Activated CD4-positive, alpha-beta T cell treated with anti-CD3 and anti-CD28 coated beads, Interleukin-2, Interleukin-6, amounts not matched to agents 100 ng/mL and 50 ng/mL, durations not matched to agents 16 hours and 8 hours (primary cell): ENCODE measurements around the gene MIA.
A peak's percentile ranks its signal among the peaks of the same experiment; 100 is the strongest.
"Not testable (repeated sequence)": the region's sequence is repeated elsewhere in the genome, so short reads cannot be mapped to it uniquely, and the experiment has no call there.

Source experiments
- DNase-seq: peaks from one replicate; pipeline ENCODE4 v3.0.0-alpha.2; 2020

MIA gene

GRCh38 chr19:40804783-40805242 is 29.5 kb downstream of the MIA start:
- DNase-seq = no peak

GRCh38 chr19:40805258-40805868 is 30.0 kb downstream of the MIA start:
- no peak for DNase-seq

- peak; percentile 89 for DNase-seq
Observed at GRCh38 chr19:40806423-40807146, 31.3 kb downstream of the MIA start.

DNA sequence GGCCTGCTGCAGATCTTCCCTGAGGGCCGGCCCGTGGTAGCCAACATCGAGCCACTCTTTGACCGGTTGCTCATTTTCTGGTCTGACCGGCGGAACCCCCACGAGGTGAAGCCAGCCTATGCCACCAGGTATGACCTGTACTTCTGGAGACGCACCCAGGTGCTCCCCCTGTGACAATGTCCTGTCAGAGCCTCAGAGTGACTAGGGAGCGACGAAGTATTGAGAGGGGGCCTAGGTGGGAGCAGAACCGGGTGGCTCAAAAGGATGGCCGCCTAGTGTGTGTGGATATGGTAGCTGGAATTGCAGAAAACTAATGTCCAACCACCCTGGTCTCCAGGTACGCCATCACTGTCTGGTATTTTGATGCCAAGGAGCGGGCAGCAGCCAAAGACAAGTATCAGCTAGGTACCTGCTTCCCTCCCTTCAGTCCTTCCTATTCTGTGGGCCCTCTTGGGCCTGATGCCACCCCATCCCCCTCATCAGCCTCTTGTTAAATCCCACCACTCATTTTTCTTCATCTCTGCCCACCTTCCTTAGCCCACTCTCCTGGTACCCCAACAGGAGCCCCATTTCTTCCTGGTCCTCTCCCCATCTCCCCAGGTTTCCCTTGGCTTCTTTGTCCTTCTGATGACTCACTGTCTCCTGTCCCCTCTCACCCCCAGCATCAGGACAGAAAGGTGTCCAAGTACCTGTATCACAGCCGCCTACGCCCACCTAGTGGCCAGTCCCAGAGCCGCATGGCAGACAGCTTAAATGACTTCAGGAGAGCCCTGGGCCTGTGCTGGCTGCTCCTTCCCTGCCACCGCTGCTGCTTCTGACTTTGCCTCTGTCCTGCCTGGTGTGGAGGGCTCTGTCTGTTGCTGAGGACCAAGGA is 32.1 kb downstream of the MIA start:
- no peak for DNase-seq

DNA sequence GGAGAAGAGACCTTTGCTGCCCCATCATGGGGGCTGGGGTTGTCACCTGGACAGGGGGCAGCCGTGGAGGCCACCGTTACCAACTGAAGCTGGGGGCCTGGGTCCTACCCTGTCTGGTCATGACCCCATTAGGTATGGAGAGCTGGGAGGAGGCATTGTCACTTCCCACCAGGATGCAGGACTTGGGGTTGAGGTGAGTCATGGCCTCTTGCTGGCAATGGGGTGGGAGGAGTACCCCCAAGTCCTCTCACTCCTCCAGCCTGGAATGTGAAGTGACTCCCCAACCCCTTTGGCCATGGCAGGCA is 32.7 kb downstream of the MIA start:
- DNase-seq = no peak

DNA sequence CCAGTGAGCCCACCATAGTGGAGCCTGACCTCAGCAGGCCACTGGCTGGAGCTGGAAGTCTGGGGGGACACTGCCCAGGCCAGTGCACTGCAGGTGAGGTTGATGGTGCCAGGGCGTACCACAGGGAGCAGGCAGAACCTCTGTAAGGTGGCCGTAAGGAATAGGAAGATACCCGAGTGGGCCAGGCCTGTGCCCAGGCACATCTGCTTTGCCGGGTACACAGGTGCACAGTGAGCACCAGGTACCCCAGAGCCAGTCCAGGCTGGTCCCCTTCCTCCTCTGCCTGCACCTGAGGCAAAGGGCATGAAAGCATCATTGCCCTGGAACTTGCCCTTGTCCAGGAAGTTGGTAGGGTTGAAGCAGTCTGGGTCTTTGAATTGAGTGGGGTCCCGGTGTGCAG is 33.2 kb downstream of the MIA start:
- no peak for DNase-seq

GRCh38 chr19:40809358-40810086 is 34.2 kb downstream of the MIA start:
- no peak for DNase-seq

DNA sequence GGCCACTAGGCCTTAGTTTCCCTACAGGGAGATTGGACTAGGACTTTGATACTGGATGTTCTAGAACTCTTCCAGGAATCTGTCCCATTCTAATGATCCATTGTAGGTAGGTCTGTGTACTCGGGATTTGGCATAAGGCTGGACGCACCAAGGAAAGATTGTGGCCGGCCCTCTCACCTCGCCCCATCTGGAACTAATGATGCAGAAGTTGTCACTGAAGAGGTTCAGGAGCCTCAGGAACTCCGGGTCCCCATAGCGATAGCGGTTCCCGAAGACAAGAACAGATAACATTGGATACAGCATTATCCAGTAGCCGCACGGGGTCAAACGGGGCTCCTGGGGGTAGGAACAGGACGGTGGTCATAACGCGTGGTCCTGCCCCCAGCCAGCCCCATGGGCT is 34.8 kb downstream of the MIA start:
- no peak for DNase-seq

GRCh38 chr19:40810649-40811408 is 35.5 kb downstream of the MIA start:
- DNase-seq = peak; percentile 67

- DNase-seq = no peak
Observed at GRCh38 chr19:40811478-40812341, 36.4 kb downstream of the MIA start.

DNA sequence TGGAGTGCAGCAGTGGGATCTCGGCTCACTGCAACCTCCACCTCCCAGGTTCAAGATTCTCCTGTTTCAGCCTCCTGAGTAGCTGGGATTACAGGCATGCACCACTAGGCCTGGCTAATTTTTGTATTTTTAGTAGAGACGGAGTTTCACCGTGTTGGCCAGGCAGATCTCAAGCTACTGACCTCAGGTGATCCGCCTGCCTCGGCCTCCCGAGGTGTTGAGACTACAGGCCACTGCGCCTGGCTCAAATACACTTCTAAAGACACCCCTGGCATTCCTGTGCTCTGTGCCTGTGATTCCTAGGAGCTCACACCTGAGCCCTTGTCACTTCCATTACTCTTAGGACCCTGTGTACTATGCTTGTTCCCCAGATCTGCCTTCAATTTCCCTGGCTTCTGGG is 37.2 kb downstream of the MIA start:
- not testable (repeated sequence) for DNase-seq

- DNase-seq = no peak
Observed at GRCh38 chr19:40813182-40813581, 37.9 kb downstream of the MIA start.

GRCh38 chr19:40815223-40815622 is 39.9 kb downstream of the MIA start:
- no peak for DNase-seq

DNA sequence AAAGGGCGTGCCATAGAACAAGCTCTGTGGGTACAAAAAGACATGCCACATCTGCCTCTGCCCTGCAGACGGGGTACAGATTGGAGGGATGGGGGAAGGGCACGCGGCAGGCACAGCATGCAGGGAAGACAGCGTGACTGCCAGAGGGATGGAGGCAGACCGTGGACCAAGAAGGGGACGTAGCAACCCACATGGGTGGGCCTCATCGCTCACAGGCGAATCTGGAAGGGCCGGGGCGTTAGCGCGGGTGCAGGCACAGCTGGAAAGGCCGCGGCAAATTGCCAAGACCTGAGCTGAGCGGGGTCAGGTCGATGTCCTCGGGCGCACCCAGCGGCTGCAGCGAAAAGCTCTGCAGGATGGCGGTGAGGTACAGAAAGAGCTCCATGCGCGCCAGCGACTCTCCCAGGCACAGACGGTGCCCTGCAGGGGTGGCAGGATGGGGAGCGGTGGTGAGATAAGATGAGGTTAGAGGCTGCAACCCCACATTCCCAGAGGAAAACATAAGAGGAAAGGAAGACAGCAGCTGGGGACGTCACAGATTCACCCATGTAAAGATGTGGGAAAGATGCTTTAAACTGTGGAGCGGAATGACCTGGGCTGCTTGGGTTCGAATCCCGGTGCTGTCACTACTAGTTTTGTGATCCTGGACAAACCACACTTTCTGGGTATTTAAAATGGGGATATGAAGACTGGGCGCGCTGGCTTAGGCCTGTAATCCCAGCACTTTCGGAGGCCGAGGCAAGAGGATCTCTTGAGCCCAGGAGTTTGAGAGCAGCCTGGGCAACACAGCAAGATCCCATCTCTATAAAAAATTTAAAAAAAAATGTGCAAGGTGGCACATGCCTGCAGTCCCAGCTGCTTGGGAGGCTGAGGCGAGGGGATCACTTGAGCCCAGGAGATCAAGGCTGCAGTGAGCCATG is 43.4 kb downstream of the MIA start:
- DNase-seq = peak; percentile 72

DNA sequence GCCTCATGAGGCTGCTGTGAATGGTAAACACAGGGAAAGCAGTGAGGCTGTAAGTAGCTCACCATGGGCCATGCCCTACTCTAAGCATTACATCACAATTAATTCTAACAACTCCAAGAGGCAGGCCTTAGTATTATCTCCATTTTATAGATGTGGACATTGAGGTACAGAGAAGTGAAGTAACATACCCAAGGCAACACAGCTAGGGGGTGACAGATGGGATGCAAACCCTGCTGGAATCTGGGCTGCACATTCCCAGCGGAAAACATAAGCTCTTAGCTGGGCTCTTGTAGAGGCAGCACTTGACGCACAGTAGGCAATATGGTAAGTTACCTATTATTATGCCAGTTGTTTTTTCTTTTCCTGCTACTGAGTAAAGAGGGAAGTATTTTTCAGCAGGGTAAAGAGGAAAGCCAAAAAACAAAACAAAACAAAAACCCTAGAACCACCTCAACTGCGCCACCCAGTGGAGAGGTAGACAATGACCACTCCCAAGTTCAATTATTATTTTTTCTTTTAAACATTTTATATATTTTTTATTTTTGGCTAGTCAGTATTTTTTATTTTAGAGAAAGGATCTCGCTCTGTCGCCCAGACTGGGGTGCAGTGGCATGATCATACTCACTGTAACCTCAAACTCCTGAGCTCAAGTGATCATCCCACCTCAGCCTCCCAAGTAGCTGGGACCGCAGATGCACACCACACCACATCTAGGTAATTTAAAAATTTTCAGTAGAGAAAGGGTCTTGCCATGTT is 44.3 kb downstream of the MIA start:
- peak; percentile 60 for DNase-seq

GRCh38 chr19:40822161-40822560 is 46.8 kb downstream of the MIA start:
- DNase-seq = no peak

- DNase-seq = not testable (repeated sequence)
Observed at GRCh38 chr19:40822704-40823553, 47.6 kb downstream of the MIA start.

- DNase-seq = not testable (repeated sequence)
Observed at GRCh38 chr19:40824916-40825315, 49.6 kb downstream of the MIA start.
